Measurements from ENCODE around the gene EGFL8. TPM values are rescaled to one million over a fixed set of nuclear protein-coding genes. Genes with fewer than 3 reads are reported as not detected.

EGFL8 gene
- total and polyA plus RNA-seq, 9 of the 15 experiments (the other 6 are each of a cell fraction or from before 2014, with no cell fraction given) = 2.2 to 47.4 (median 14.2) TPM

- TF ChIP-seq, protein P1, sequence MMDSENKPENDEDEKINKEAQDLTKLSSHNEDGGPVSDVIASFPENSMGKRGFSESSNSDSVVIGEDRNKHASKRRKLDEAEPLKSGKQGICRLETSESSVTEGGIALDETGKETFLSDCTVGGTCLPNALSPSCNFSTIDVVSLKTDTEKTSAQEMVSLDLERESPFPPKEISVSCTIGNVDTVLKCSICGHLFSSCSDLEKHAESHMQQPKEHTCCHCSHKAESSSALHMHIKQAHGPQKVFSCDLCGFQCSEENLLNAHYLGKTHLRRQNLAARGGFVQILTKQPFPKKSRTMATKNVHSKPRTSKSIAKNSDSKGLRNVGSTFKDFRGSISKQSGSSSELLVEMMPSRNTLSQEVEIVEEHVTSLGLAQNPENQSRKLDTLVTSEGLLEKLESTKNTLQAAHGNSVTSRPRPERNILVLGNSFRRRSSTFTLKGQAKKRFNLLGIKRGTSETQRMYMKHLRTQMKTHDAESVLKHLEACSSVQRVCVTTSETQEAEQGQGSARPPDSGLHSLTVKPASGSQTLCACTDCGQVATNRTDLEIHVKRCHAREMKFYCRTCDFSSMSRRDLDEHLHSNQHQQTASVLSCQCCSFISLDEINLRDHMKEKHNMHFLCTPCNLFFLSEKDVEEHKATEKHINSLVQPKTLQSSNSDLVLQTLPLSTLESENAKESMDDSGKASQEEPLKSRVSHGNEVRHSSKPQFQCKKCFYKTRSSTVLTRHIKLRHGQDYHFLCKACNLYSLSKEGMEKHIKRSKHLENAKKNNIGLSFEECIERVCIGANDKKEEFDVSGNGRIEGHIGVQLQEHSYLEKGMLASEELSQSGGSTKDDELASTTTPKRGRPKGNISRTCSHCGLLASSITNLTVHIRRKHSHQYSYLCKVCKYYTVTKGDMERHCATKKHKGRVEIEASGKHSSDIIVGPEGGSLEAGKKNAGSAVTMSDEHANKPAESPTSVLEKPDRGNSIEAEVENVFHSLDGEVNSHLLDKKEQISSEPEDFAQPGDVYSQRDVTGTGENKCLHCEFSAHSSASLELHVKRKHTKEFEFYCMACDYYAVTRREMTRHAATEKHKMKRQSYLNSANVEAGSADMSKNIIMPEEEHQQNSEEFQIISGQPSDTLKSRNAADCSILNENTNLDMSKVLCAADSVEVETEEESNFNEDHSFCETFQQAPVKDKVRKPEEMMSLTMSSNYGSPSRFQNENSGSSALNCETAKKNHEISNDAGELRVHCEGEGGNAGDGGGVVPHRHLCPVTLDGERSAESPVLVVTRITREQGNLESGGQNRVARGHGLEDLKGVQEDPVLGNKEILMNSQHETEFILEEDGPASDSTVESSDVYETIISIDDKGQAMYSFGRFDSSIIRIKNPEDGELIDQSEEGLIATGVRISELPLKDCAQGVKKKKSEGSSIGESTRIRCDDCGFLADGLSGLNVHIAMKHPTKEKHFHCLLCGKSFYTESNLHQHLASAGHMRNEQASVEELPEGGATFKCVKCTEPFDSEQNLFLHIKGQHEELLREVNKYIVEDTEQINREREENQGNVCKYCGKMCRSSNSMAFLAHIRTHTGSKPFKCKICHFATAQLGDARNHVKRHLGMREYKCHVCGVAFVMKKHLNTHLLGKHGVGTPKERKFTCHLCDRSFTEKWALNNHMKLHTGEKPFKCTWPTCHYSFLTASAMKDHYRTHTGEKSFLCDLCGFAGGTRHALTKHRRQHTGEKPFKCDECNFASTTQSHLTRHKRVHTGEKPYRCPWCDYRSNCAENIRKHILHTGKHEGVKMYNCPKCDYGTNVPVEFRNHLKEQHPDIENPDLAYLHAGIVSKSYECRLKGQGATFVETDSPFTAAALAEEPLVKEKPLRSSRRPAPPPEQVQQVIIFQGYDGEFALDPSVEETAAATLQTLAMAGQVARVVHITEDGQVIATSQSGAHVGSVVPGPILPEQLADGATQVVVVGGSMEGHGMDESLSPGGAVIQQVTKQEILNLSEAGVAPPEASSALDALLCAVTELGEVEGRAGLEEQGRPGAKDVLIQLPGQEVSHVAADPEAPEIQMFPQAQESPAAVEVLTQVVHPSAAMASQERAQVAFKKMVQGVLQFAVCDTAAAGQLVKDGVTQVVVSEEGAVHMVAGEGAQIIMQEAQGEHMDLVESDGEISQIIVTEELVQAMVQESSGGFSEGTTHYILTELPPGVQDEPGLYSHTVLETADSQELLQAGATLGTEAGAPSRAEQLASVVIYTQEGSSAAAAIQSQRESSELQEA (IDR thresholded peaks at IDR 0.05; ENCODE audit: low read depth) = no peak
- TF ChIP-seq HBP1 (CRISPR knock-in tag; IDR thresholded peaks at IDR 0.05) (no peak), HDAC6 (IDR thresholded peaks at IDR 0.05; ENCODE audit: low read depth, low read length) (no peak), FOXK1 (CRISPR knock-in tag; IDR thresholded peaks at IDR 0.05; ENCODE audit: borderline replicate concordance) (0 out of 2 replicates have a peak, but pooled peaks have one; percentile 28), CEBPZ (IDR thresholded peaks at IDR 0.05; ENCODE audit: borderline replicate concordance, low read depth, low read length) (no peak), ZBTB1 (CRISPR knock-in tag; IDR thresholded peaks at IDR 0.05; ENCODE audit: borderline replicate concordance, low read depth) (no peak), ZBTB7A (IDR thresholded peaks at IDR 0.05; ENCODE audit: borderline replicate concordance, control insufficient read depth, low read depth, low read length) (peak; percentile 68; the same call in 1 of the 2 replicates), GATAD2B (IDR thresholded peaks at IDR 0.05; ENCODE audit: borderline replicate concordance) (no peak)
These were observed 15.9 kb upstream of the EGFL8 start (continued) for GRCh38 chr6:32148289-32149091.

Measured in K562 (cell line).